Left lung (tissue), 10 donors: Measurements from ENCODE around the gene CEBPB. TPM values are rescaled to one million over a fixed set of nuclear protein-coding genes. Genes with fewer than 3 reads are reported as not detected.

ENCODE experiments used
- ATAC-seq: fragments of 200-7000 bp; cut with Tn5 transposase; one replicate; pipeline ENCODE4 v1.9.1; 2020; ENCODE audit warnings: moderate library complexity
- DNase-seq, 4 donors: peaks; one replicate each; pipeline ENCODE4 v3.0.0-alpha.2; 2013 to 2020
- H3K27ac ChIP-seq, 2 donors: fragments of 200-600 bp; sonication (generic) in 1 of 2; one replicate each; pipeline versions ENCODE4 v1.5.0 to v1.8.0; 2020 to 2021
- H3K27me3 ChIP-seq, 2 donors: fragments of 200-600 bp; sonication (generic) in 1 of 2; one replicate each; pipeline versions ENCODE4 v1.5.0 to v1.8.0; 2020 to 2021
- H3K36me3 ChIP-seq, 2 donors: fragments of 200-600 bp; sonication (generic) in 1 of 2; one replicate each; pipeline versions ENCODE4 v1.5.0 to v1.8.0; 2020 to 2021
- H3K4me1 ChIP-seq, 2 donors: fragments of 200-600 bp; one replicate each; pipeline ENCODE4 v1.8.0; 2021
- H3K4me3 ChIP-seq, 2 donors: fragments of 200-600 bp; sonication (generic) in 1 of 2; one replicate each; pipeline versions ENCODE4 v1.5.0 to v1.8.0; 2020 to 2021; ENCODE audit warnings: mild to moderate bottlenecking in 1 of 2
- H3K9me3 ChIP-seq, 2 donors: fragments of 200-600 bp; sonication (generic) in 1 of 2; one replicate each; pipeline versions ENCODE4 v1.5.0 to v1.8.0; 2020 to 2021
- CTCF ChIP-seq, 2 donors: fragments of 200-600 bp; sonication (generic) in 1 of 2; IDR thresholded peaks; one replicate each; pipeline versions ENCODE4 v1.5.0 to v1.8.0; 2021; ENCODE audit warnings: antibody characterized with exemption in 2 of 2
- intact Hi-C, 2 donors: fragments of 100-400 bp; cut with DNase I; formaldehyde crosslinking; loops; one replicate each; pipeline versions ENCODE4 v1.11.2 to v1.14.2; 2022
- polyA plus RNA-seq, 6 donors: library from polyadenylated mRNA; unstranded; fragments of 120-200 nt; gene quantifications; one replicate each; pipeline ENCODE4 v1.2.1, GENCODE V29; 2013; ENCODE audit not compliant: insufficient read length in 6 of 6
- total RNA-seq, 2 donors: library from RNA; stranded (reverse); fragmentation: NEBNext Ultra II Directional; extraction: Animal tissue kit (Norgen Biotek cat#: 25700); gene quantifications; one replicate each; pipeline ENCODE4 v1.2.1, GENCODE V29; 2021
- donor health status: DM: no; HTN: yes; CAD: no.
- donor health status: DM: no; HTN: no; CAD: no.

CEBPB gene
- total and polyA plus RNA-seq, 8 donors: 23.0 to 266 (median 45.5) TPM

GRCh38 chr20:50230871-50231560 is 40.4 kb downstream of the CEBPB start:
- TF ChIP-seq CTCF (IDR thresholded peaks at IDR 0.05): no peak
- Histone ChIP-seq H3K4me3 (no peak overlapping the region), H3K27me3 (no peaks in the 10 kb centered on the region), H3K27ac (no peak overlapping the region), H3K4me1 (peaks cover 0 to 47% of the 10 kb centered on the region in 2 donors), H3K9me3 (no peaks in the 10 kb centered on the region), H3K36me3 (no peaks in the 10 kb centered on the region)
- intact Hi-C loops: no loop called here
- ATAC-seq (no peak), DNase-seq (no peak)

GRCh38 chr20:50231854-50232253 is 41.2 kb downstream of the CEBPB start:
- no peak for ATAC-seq
- no peak for DNase-seq
- no peak for TF ChIP-seq CTCF (IDR thresholded peaks at IDR 0.05)
- H3K9me3 ChIP-seq: no peaks in the 10 kb centered on the region
- H3K27me3 ChIP-seq: no peaks in the 10 kb centered on the region
- no peaks in the 10 kb centered on the region for H3K36me3 ChIP-seq
- H3K4me3 ChIP-seq: no peak overlapping the region
- intact Hi-C loops: no loop called here
- no peak overlapping the region for H3K27ac ChIP-seq
- peaks cover 0 to 40% of the 10 kb centered on the region in 2 donors for H3K4me1 ChIP-seq

- DNase-seq (no peak), ATAC-seq (no peak)
- H3K4me1 ChIP-seq: peaks cover 0 to 39% of the 10 kb centered on the region in 2 donors
- intact Hi-C loops: no loop called here
- TF ChIP-seq CTCF (IDR thresholded peaks at IDR 0.05): no peak
- no peak overlapping the region for H3K27ac ChIP-seq
- H3K27me3 ChIP-seq: no peaks in the 10 kb centered on the region
- no peak overlapping the region for H3K4me3 ChIP-seq
- no peaks in the 10 kb centered on the region for H3K9me3 ChIP-seq
- H3K36me3 ChIP-seq: no peaks in the 10 kb centered on the region
Measured at GRCh38 chr20:50232651-50233324, 42.2 kb downstream of the CEBPB start.

GRCh38 chr20:50233325-50234212 is 42.9 kb downstream of the CEBPB start:
- DNase-seq (no peak), ATAC-seq (no peak)
- no peaks in the 10 kb centered on the region for H3K27me3 ChIP-seq
- TF ChIP-seq CTCF (IDR thresholded peaks at IDR 0.05): no peak
- peaks cover 0 to 37% of the 10 kb centered on the region in 2 donors for H3K4me1 ChIP-seq
- H3K36me3 ChIP-seq: no peaks in the 10 kb centered on the region
- H3K9me3 ChIP-seq: no peaks in the 10 kb centered on the region
- H3K4me3 ChIP-seq: no peak overlapping the region
- intact Hi-C loops: no loop called here
- H3K27ac ChIP-seq: no peak overlapping the region

GRCh38 chr20:50234288-50234687 is 43.7 kb downstream of the CEBPB start:
- no peak for DNase-seq
- Histone ChIP-seq H3K27ac (no peak overlapping the region), H3K4me3 (no peak overlapping the region), H3K36me3 (no peaks in the 10 kb centered on the region), H3K9me3 (no peaks in the 10 kb centered on the region), H3K4me1 (peaks cover 0 to 36% of the 10 kb centered on the region in 2 donors), H3K27me3 (no peaks in the 10 kb centered on the region)
- no peak for ATAC-seq
- TF ChIP-seq CTCF (IDR thresholded peaks at IDR 0.05): no peak
- intact Hi-C loops: no loop called here
